K562 (cell line): ENCODE measurements around the gene PITX1. TPM values are rescaled to one million over a fixed set of nuclear protein-coding genes. Genes with fewer than 3 reads are reported as not detected.

Experiments
- ARID1B ChIP-seq: fragments of 450-650 bp; IDR thresholded peaks from 2 replicates; pipeline ENCODE4 v1.6.1; 2016; ENCODE audit warnings: antibody characterized with exemption, mild to moderate bottlenecking, inconsistent platforms
- BCOR ChIP-seq: fragments of 450-650 bp; IDR thresholded peaks from 2 replicates; pipeline ENCODE4 v1.6.1; 2016
- BHLHE40 ChIP-seq: IDR thresholded peaks from 2 replicates; pipeline ENCODE4 v1.6.1; 2011; ENCODE audit warnings: low read length, improper control_type of control experiment
- C11orf30 ChIP-seq: fragments of 450-650 bp; IDR thresholded peaks from 2 replicates; pipeline ENCODE4 v1.6.1; 2016; ENCODE audit warnings: low read depth, mild to moderate bottlenecking
- CBX5 ChIP-seq: IDR thresholded peaks from 2 replicates; pipeline ENCODE4 v1.6.1; 2014; ENCODE audit warnings: low read depth, borderline replicate concordance
- CEBPB ChIP-seq: fragments of 450-650 bp; IDR thresholded peaks from 2 replicates; pipeline ENCODE4 v1.6.1; 2016; ENCODE audit warnings: missing genetic modification characterization, missing compliant biosample characterization
- CEBPG ChIP-seq, 3 experiments: fragments of 200-800 bp in 1 of 3; sonication (Bioruptor generic) in 1 of 3; sonication (generic) in 1 of 3; formaldehyde crosslinking in 1 of 3; IDR thresholded peaks in 2 of 3; conservative IDR thresholded peaks in 1 of 3; 2 replicates each; pipeline versions ENCODE4 v1.6.1 to v1.8.0; 2016 to 2022; ENCODE audit warnings: missing compliant biosample characterization in 2 of 3, missing genetic modification characterization in 2 of 3, mild to moderate bottlenecking in 1 of 3, missing genetic modification reagents in 1 of 3
- DIDO1 ChIP-seq: fragments of 450-650 bp; IDR thresholded peaks from 2 replicates; pipeline ENCODE4 v1.6.1; 2016; ENCODE audit warnings: low read depth, missing biosample characterization, missing genetic modification characterization
- EP400 ChIP-seq: fragments of 450-650 bp; IDR thresholded peaks from 2 replicates; pipeline ENCODE4 v1.6.1; 2017; ENCODE audit warnings: antibody characterized with exemption, mild to moderate bottlenecking, moderate library complexity
- ERF ChIP-seq: fragments of 450-650 bp; formaldehyde crosslinking; IDR thresholded peaks from 2 replicates; pipeline ENCODE4 v1.4.0; 2020; ENCODE audit warnings: mild to moderate bottlenecking, mixed read lengths
- FOS ChIP-seq: IDR thresholded peaks from 3 replicates; pipeline ENCODE4 v1.6.1; 2011; ENCODE audit not compliant: insufficient read length; ENCODE audit errors: extremely low read depth
- FOXA3 ChIP-seq, 2 experiments: fragments of 450-650 bp in 1 of 2; sonication (generic) in 1 of 2; formaldehyde crosslinking; IDR thresholded peaks in 1 of 2; conservative IDR thresholded peaks in 1 of 2; 2 replicates each; pipeline versions ENCODE4 v1.4.0 to v1.8.0; 2020 to 2022; ENCODE audit warnings: mild to moderate bottlenecking in 2 of 2, missing genetic modification reagents in 1 of 2
- GABPB1 ChIP-seq: sonication (generic); formaldehyde crosslinking; IDR thresholded peaks from 2 replicates; pipeline ENCODE4 v1.8.0; 2022; ENCODE audit warnings: mild to moderate bottlenecking, missing genetic modification reagents
- HDAC2 ChIP-seq: fragments of 450-650 bp; IDR thresholded peaks from 2 replicates; pipeline ENCODE4 v1.6.1; 2016; ENCODE audit warnings: mild to moderate bottlenecking
- HDGF ChIP-seq: fragments of 450-650 bp; IDR thresholded peaks from 2 replicates; pipeline ENCODE4 v1.6.1; 2016
- HEY1 ChIP-seq: fragments of 250-450 bp; sonication (Bioruptor Pico); IDR thresholded peaks from 2 replicates; pipeline ENCODE4 v1.5.0; 2020; ENCODE audit warnings: mild to moderate bottlenecking, moderate library complexity, borderline replicate concordance
- MAFG ChIP-seq: fragments of 450-650 bp; conservative IDR thresholded peaks from 2 replicates; pipeline ENCODE4 v1.6.1; 2016; ENCODE audit warnings: missing genetic modification characterization, missing compliant biosample characterization
- MAFK ChIP-seq: IDR thresholded peaks from 2 replicates; pipeline ENCODE4 v1.6.1; 2011; ENCODE audit warnings: low read length, improper control_type of control experiment
- MAZ ChIP-seq, 2 experiments: fragments of 450-650 bp in 1 of 2; sonication (generic) in 1 of 2; formaldehyde crosslinking; IDR thresholded peaks in 1 of 2; conservative IDR thresholded peaks in 1 of 2; 2 replicates each; pipeline versions ENCODE4 v1.4.0 to v1.5.0; 2020; ENCODE audit warnings: mild to moderate bottlenecking in 1 of 2, missing genetic modification reagents in 1 of 2
- MED1 ChIP-seq: sonication (generic); formaldehyde crosslinking; IDR thresholded peaks from 2 replicates; pipeline ENCODE4 v1.8.1; 2023; ENCODE audit warnings: missing genetic modification reagents, borderline replicate concordance
- NFIX ChIP-seq: fragments of 250-450 bp; sonication (Bioruptor Pico); IDR thresholded peaks from 2 replicates; pipeline ENCODE4 v1.4.0; 2020; ENCODE audit warnings: low read depth, mild to moderate bottlenecking, moderate library complexity
- RBM25 ChIP-seq: fragments of 200-400 bp; formaldehyde crosslinking; IDR thresholded peaks from 2 replicates; pipeline ENCODE4 v1.6.1; 2018; ENCODE audit warnings: low read length, low read depth, moderate library complexity; ENCODE audit not compliant: severe bottlenecking
- TARDBP ChIP-seq: fragments of 450-650 bp; IDR thresholded peaks from 2 replicates; pipeline ENCODE4 v1.6.1; 2016
- TEAD4 ChIP-seq, 2 experiments: sonication (generic) in 1 of 2; formaldehyde crosslinking in 1 of 2; IDR thresholded peaks; 2 replicates each; pipeline versions ENCODE4 v1.6.1 to v1.8.0; 2012 to 2022; ENCODE audit warnings: borderline replicate concordance in 1 of 2, inconsistent platforms in 1 of 2, low read length in 1 of 2, mild to moderate bottlenecking in 1 of 2, missing genetic modification reagents in 1 of 2
- ZNF316 ChIP-seq: fragments of 450-650 bp; IDR thresholded peaks from 2 replicates; pipeline ENCODE4 v1.6.1; 2016
- ZSCAN32 ChIP-seq: fragments of 450-650 bp; formaldehyde crosslinking; IDR thresholded peaks from 2 replicates; pipeline ENCODE4 v1.4.0; 2020; ENCODE audit warnings: mild to moderate bottlenecking, moderate library complexity
- polyA plus RNA-seq, 8 experiments: library from polyadenylated mRNA; depleted of rRNA in 4 of 8; stranded (reverse) in 5 of 8; unstranded in 3 of 8; fragments of >200 nt; fragmentation: Nextera tagmentation in 2 of 8; fragmentation: Illumina TruSeq in 1 of 8; extraction: Ambion mirVana in 2 of 8; extraction: Trizol in 1 of 8; gene quantifications; 2 replicates each; pipeline versions ENCODE4 v1.2.1 to v1.2.3, GENCODE V29; 2011 to 2014; ENCODE audit warnings: inconsistent platforms in 1 of 8, missing spikeins in 1 of 8
- total RNA-seq, 7 experiments: library from RNA; depleted of rRNA in 6 of 7; stranded (reverse); fragments of >200 nt in 6 of 7; fragmentation: Illumina TruSeq in 2 of 7; extraction: Trizol in 2 of 7; gene quantifications; 2 replicates each; pipeline versions ENCODE4 v1.2.1 to v1.2.3, GENCODE V29; 2011 to 2021; ENCODE audit warnings: low replicate concordance in 1 of 7
- TF ChIP-seq, protein P1 (sequence below): sonication (generic); formaldehyde crosslinking; IDR thresholded peaks from 2 replicates; pipeline ENCODE4 v1.9.0; 2022; ENCODE audit warnings: mild to moderate bottlenecking, missing genetic modification reagents
- TF ChIP-seq, protein P2 (sequence below): fragments of 450-650 bp; IDR thresholded peaks from 2 replicates; pipeline ENCODE4 v1.6.1; 2016; ENCODE audit warnings: antibody characterized with exemption
- TF ChIP-seq, protein P3 (sequence below): fragments of 250-450 bp; sonication (Bioruptor Pico); IDR thresholded peaks from 2 replicates; pipeline ENCODE4 v1.4.0; 2020; ENCODE audit warnings: mild to moderate bottlenecking, moderate library complexity

Gene PITX1
- total and polyA plus RNA-seq, 9 of the 15 experiments (the other 6 are each of a cell fraction or from before 2014, with no cell fraction given) = 0.13 to 88.2 (median 24.9) TPM

DNA sequence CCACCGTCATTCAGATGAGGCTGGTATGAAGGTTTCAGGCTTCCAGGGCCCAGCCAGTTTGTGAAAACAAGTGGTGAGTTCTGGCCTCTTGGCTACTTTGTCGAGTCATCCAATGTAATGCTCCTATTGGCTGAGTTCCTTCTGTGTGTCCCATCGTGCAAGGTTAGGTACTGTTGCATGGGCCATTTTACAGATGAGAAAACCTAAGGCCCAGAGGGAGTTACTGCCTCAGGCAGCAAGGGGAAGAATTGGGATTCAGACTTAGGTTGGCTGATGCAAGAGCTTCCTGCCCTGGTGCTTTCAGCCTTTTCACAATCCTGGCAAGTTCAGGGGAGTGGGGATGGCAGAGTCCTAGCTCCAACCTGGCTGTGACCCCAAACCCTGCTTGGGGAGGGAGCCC, 17.4 kb upstream of the PITX1 start (continued):
- TF ChIP-seq MED1 (CRISPR knock-in tag) (no peak), ERF (CRISPR knock-in tag) (no peak), ARID1B (no peak), BHLHE40 (no peak), C11orf30 (peak; percentile 61), DIDO1 (tag) (no peak), HDAC2 (0 out of 2 replicates have a peak, but pooled peaks have one; percentile 9), MAFG (tag) (peak; percentile 58), HDGF (no peak), FOS (no peak), CEBPB (tag) (peak; percentile 14; the same call in 1 of the 2 replicates), CEBPG (CRISPR knock-in tag; IDR thresholded peaks at IDR 0.05) (peak; percentile 92), CEBPG (tag; conservative IDR thresholded peaks at IDR 0.05 in 1 of 2, IDR thresholded peaks at IDR 0.05 in 1 of 2) (peak; percentile 57 to 83; a peak in 3 of 4 replicates), NFIX (CRISPR knock-in tag) (no peak), CBX5 (no peak), FOXA3 (CRISPR knock-in tag; conservative IDR thresholded peaks at IDR 0.05 in 1 of 2, IDR thresholded peaks at IDR 0.05 in 1 of 2) (0 out of 4 replicates have a peak, but pooled peaks of 1 of the 2 experiments have one; percentile 55), BCOR (peak; percentile 68; the same call in 1 of the 2 replicates), TEAD4 (IDR thresholded peaks at IDR 0.05; ENCODE audit: low read length) (no peak), TEAD4 (CRISPR knock-in tag; IDR thresholded peaks at IDR 0.05; ENCODE audit: borderline replicate concordance) (no peak), MAFK (peak; percentile 49; the same call in 1 of the 2 replicates), MAZ (CRISPR knock-in tag; conservative IDR thresholded peaks at IDR 0.05 in 1 of 2, IDR thresholded peaks at IDR 0.05 in 1 of 2) (no peak), ZNF316 (peak; percentile 65), ZSCAN32 (peak; percentile 69; the same call in 1 of the 2 replicates), RBM25 (peak; percentile 41), GABPB1 (CRISPR knock-in tag) (no peak), HEY1 (CRISPR knock-in tag) (no peak), EP400 (peak; percentile 51; the same call in 1 of the 2 replicates), TARDBP (no peak)
- TF ChIP-seq, protein P1, sequence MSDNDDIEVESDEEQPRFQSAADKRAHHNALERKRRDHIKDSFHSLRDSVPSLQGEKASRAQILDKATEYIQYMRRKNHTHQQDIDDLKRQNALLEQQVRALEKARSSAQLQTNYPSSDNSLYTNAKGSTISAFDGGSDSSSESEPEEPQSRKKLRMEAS (CRISPR knock-in tag) = no peak
- TF ChIP-seq, protein P2, sequence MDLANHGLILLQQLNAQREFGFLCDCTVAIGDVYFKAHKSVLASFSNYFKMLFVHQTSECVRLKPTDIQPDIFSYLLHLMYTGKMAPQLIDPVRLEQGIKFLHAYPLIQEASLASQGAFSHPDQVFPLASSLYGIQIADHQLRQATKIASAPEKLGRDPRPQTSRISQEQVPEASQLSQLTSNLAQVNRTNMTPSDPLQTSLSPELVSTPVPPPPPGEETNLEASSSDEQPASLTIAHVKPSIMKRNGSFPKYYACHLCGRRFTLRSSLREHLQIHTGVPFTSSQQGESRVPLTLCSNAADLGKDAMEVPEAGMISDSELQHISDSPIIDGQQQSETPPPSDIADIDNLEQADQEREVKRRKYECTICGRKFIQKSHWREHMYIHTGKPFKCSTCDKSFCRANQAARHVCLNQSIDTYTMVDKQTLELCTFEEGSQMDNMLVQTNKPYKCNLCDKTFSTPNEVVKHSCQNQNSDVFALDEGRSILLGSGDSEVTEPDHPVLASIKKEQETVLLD = no peak
- TF ChIP-seq, protein P3, sequence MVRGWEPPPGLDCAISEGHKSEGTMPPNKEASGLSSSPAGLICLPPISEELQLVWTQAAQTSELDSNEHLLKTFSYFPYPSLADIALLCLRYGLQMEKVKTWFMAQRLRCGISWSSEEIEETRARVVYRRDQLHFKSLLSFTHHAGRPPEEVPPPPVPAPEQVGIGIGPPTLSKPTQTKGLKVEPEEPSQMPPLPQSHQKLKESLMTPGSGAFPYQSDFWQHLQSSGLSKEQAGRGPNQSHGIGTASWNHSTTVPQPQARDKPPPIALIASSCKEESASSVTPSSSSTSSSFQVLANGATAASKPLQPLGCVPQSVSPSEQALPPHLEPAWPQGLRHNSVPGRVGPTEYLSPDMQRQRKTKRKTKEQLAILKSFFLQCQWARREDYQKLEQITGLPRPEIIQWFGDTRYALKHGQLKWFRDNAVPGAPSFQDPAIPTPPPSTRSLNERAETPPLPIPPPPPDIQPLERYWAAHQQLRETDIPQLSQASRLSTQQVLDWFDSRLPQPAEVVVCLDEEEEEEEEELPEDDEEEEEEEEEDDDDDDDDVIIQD (CRISPR knock-in tag) = no peak
